Measurements from ENCODE around the gene MTMR12.

DNA sequence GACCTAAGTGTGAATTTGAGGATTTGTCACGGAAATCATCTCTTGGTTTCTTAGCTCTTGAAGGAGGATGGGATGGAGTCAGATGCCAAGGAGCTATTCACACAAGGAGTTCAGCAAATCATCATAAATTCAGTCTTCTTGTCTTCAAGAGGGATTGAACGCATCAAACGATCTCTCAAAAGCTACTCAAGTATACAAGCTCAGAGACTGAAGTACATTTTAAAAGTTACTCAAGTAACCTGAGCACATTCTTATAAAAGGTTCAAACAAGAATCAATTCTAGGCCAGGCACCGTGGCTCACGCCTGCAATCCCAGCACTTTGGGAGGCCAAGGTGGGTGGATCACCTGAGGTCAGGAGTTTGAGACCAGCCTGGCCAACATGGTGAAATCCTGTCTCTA is 117.5 kb downstream of the MTMR12 start:
- no peak for TF ChIP-seq ZNF565 (CRISPR knock-in tag; conservative IDR thresholded peaks at IDR 0.05; ENCODE audit: low read depth)
- no peak for TF ChIP-seq TOX (CRISPR knock-in tag; IDR thresholded peaks at IDR 0.05; ENCODE audit: borderline replicate concordance)
- TF ChIP-seq, protein P1, sequence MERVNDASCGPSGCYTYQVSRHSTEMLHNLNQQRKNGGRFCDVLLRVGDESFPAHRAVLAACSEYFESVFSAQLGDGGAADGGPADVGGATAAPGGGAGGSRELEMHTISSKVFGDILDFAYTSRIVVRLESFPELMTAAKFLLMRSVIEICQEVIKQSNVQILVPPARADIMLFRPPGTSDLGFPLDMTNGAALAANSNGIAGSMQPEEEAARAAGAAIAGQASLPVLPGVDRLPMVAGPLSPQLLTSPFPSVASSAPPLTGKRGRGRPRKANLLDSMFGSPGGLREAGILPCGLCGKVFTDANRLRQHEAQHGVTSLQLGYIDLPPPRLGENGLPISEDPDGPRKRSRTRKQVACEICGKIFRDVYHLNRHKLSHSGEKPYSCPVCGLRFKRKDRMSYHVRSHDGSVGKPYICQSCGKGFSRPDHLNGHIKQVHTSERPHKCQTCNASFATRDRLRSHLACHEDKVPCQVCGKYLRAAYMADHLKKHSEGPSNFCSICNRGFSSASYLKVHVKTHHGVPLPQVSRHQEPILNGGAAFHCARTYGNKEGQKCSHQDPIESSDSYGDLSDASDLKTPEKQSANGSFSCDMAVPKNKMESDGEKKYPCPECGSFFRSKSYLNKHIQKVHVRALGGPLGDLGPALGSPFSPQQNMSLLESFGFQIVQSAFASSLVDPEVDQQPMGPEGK (CRISPR knock-in tag; IDR thresholded peaks at IDR 0.05; ENCODE audit: borderline replicate concordance), result no peak
- no peak for TF ChIP-seq ZNF8 (CRISPR knock-in tag; IDR thresholded peaks at IDR 0.05)

Measured in SK-N-SH treated with all-trans-retinoic acid at 6 μM for 48 hours (cell line).